T-helper 17 cell (primary cell): ENCODE results near the gene OSBPL3. TPM values are rescaled to one million over a fixed set of nuclear protein-coding genes. Genes with fewer than 3 reads are reported as not detected.

Experiments used
- ATAC-seq: fragments of 150-1000 bp; cut with Tn5 transposase; 2 replicates; pipeline ENCODE4 v1.10.0; 2021; ENCODE audit warnings: mild to moderate bottlenecking, moderate library complexity
- DNase-seq, 3 donors: peaks; one replicate each; pipeline versions ENCODE4 v3.0.0 to v3.0.0-alpha.2; 2020 to 2021
- H3K9me3 ChIP-seq: one replicate; pipeline ENCODE4 v1.7.0; 2013; ENCODE audit warnings: low read length, mild to moderate bottlenecking; ENCODE audit not compliant: control insufficient read depth, poor library complexity, severe bottlenecking
- H3K27ac Mint-ChIP-seq: one replicate; pipeline ENCODE4 v1.8.0; 2022; ENCODE audit warnings: mild to moderate bottlenecking, moderate library complexity, mixed read lengths
- H3K27me3 Mint-ChIP-seq: one replicate; pipeline ENCODE4 v1.8.0; 2022; ENCODE audit warnings: mixed read lengths
- H3K36me3 Mint-ChIP-seq: one replicate; pipeline ENCODE4 v1.8.0; 2022; ENCODE audit warnings: low read depth, mixed read lengths
- H3K4me1 Mint-ChIP-seq: one replicate; pipeline ENCODE4 v1.8.0; 2022; ENCODE audit warnings: mild to moderate bottlenecking, mixed read lengths
- H3K4me3 Mint-ChIP-seq: one replicate; pipeline ENCODE4 v1.8.0; 2022; ENCODE audit warnings: mild to moderate bottlenecking, moderate library complexity, mixed read lengths
- total RNA-seq, 4 donors: library from RNA in 2 of 4; stranded (reverse) in 2 of 4; gene quantifications; one replicate each; pipeline ENCODE4 v1.2.3 and lab custom pipeline; 2022 to 2026

OSBPL3 gene
- total RNA-seq, 2 donors from 2014 or later, result 54.8 to 54.9 TPM

- H3K36me3 Mint-ChIP-seq, result peaks cover 7% of the 10 kb centered on the region
- peak overlapping the region; percentile 72 for H3K4me3 Mint-ChIP-seq
- no peaks in the 10 kb centered on the region for H3K9me3 ChIP-seq
- peak overlapping the region; percentile 94 for H3K27ac Mint-ChIP-seq
- DNase-seq, result no peak
- no peak for ATAC-seq
- H3K4me1 Mint-ChIP-seq, result peaks cover 59% of the 10 kb centered on the region
- H3K27me3 Mint-ChIP-seq, result no peaks in the 10 kb centered on the region
Measured at GRCh38 chr7:24825931-24826661, 153.9 kb downstream of the OSBPL3 start.

DNA sequence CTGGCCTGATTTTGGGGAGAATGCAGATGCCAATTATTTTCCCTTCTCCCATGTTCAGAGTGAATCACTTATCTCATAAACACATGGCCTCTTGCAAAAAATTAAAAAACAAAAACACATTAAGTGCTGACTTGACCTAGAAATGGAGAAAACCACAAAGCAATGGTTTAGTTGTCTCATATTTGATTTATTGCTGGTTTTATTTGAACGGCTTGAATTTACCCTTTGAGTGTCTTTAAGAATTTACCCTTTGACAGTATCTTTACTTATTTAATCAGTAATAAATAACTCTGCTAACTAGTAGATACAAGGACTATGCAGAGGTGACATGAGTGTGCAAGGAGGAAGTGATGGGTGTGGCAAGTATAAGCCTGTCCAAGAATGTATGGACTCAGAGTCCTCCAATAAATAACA is 154.6 kb downstream of the OSBPL3 start:
- peaks cover 7% of the 10 kb centered on the region for H3K36me3 Mint-ChIP-seq
- peak overlapping the region; percentile 72 for H3K4me3 Mint-ChIP-seq
- no peaks in the 10 kb centered on the region for H3K27me3 Mint-ChIP-seq

DNA sequence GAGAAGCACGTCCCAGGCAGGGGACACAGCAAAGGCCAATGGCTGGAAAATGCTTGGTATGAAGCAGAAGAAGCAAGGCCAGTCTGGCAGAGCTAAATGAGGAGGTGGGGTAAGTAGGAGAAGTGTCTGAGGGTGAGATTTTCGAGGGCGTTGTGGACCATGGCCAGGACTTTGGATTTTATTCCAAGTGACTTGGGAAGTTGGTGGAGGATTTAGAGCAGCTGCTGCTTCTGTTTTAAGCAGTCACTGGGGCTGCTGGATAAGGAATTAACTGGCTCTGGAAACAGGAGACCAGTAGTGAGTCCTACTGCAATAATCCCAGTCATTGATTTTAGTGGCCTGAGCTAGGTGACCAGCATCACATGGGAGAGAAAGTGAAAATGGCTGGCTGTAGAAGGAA is 155.1 kb downstream of the OSBPL3 start:
- no peak for DNase-seq
- H3K27me3 Mint-ChIP-seq, result no peaks in the 10 kb centered on the region
- peak overlapping the region; percentile 94 for H3K27ac Mint-ChIP-seq
- H3K9me3 ChIP-seq, result no peaks in the 10 kb centered on the region
- ATAC-seq, result no peak
- peaks cover 64% of the 10 kb centered on the region for H3K4me1 Mint-ChIP-seq
- peaks cover 7% of the 10 kb centered on the region for H3K36me3 Mint-ChIP-seq
- peak overlapping the region; percentile 72 for H3K4me3 Mint-ChIP-seq

More for the DNA sequence above, 154.6 kb downstream of the OSBPL3 start:
- Mint-ChIP-seq H3K27ac (peak overlapping the region; percentile 94), H3K4me1 (peaks cover 60% of the 10 kb centered on the region)
- no peaks in the 10 kb centered on the region for H3K9me3 ChIP-seq
- ATAC-seq (no peak), DNase-seq (no peak)

- H3K36me3 Mint-ChIP-seq, result peaks cover 7% of the 10 kb centered on the region
- H3K4me3 Mint-ChIP-seq, result peak overlapping the region; percentile 72
- no peak for DNase-seq
- H3K27me3 Mint-ChIP-seq, result no peaks in the 10 kb centered on the region
- no peaks in the 10 kb centered on the region for H3K9me3 ChIP-seq
- H3K4me1 Mint-ChIP-seq, result peaks cover 64% of the 10 kb centered on the region
- no peak for ATAC-seq
- H3K27ac Mint-ChIP-seq, result peak overlapping the region; percentile 94
Measured at GRCh38 chr7:24824400-24824799, 155.6 kb downstream of the OSBPL3 start.

DNA sequence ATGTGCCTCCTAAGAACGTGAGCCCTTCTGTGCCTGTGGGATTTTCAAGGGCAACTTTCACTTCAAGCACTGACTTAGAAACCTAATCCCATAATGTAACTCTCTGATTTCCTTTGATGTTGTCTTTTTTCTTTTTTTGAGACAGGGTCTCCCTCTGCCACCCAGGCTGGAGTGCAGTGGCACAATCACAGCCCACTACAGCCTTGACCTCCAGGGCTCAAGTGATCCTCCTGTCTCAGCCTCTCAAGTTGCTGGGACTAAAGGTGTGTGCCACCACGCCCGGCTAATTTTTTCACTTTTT is 158.3 kb downstream of the OSBPL3 start:
- ATAC-seq (no peak), DNase-seq (no peak)
- no peaks in the 10 kb centered on the region for H3K9me3 ChIP-seq
- Mint-ChIP-seq H3K4me3 (peak overlapping the region; percentile 78), H3K27ac (peak overlapping the region; percentile 94), H3K4me1 (peaks cover 52% of the 10 kb centered on the region), H3K36me3 (peaks cover 8% of the 10 kb centered on the region), H3K27me3 (no peaks in the 10 kb centered on the region)

GRCh38 chr7:24821045-24821753 is 158.8 kb downstream of the OSBPL3 start:
- H3K27ac Mint-ChIP-seq, result peak overlapping the region; percentile 94
- peak overlapping the region; percentile 78 for H3K4me3 Mint-ChIP-seq
- peaks cover 8% of the 10 kb centered on the region for H3K36me3 Mint-ChIP-seq
- H3K4me1 Mint-ChIP-seq, result peaks cover 48% of the 10 kb centered on the region
- ATAC-seq (peak; percentile 90), DNase-seq (peak; percentile 53 to 72 (median 54))
- no peaks in the 10 kb centered on the region for H3K9me3 ChIP-seq
- no peaks in the 10 kb centered on the region for H3K27me3 Mint-ChIP-seq

DNA sequence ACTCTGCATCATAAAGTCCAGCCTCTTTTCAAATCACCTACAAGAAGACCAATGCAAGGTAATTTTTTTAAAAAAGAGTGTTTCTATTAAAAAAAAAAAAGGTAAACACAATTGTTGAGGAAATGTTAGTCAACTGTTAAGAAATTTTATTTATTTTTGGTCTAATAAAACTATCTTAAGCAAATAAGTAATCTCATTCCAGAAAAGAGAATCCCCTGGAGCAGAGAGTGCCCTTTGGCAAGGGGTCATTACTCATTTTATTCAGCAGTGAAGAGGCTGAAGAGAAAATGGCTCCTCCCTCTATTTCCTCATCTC is 159.3 kb downstream of the OSBPL3 start:
- H3K36me3 Mint-ChIP-seq, result peaks cover 8% of the 10 kb centered on the region

GRCh38 chr7:24819916-24820689 is 159.9 kb downstream of the OSBPL3 start:
- no peaks in the 10 kb centered on the region for H3K9me3 ChIP-seq
- Mint-ChIP-seq H3K27ac (peak overlapping the region; percentile 94), H3K36me3 (peaks cover 8% of the 10 kb centered on the region), H3K27me3 (no peaks in the 10 kb centered on the region), H3K4me3 (peak overlapping the region; percentile 90), H3K4me1 (peaks cover 37% of the 10 kb centered on the region)
- ATAC-seq, result peak; percentile 41
- DNase-seq, result peak; percentile 45 to 64 (median 54)

More for the DNA sequence above, 159.3 kb downstream of the OSBPL3 start:
- Mint-ChIP-seq H3K27ac (peak overlapping the region; percentile 94), H3K4me1 (peaks cover 43% of the 10 kb centered on the region), H3K27me3 (no peaks in the 10 kb centered on the region), H3K4me3 (peak overlapping the region; percentile 90)
- no peaks in the 10 kb centered on the region for H3K9me3 ChIP-seq
- DNase-seq (no peak), ATAC-seq (no peak)

DNA sequence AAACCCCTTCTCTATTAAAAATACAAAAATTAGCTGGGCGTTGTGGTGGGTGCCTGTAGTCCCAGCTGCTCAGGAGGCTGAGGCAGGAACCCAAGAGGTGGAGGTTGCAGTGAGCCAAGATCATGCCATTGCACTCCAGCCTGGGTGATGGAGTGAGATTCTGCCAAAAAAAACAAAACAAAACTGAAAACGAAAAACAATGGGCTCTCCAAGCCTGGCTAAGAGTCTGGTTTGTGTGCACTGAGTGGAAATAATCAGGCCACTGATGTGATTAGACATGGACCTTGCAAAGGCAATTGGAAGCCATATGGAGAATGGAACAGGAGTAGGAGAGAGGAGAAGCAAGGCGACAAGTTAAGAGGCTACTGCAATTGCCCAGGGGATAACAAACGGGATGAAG is 162.6 kb downstream of the OSBPL3 start:
- ATAC-seq, result no peak
- DNase-seq, result no peak
- Mint-ChIP-seq H3K27ac (peak overlapping the region; percentile 83), H3K27me3 (no peaks in the 10 kb centered on the region), H3K4me1 (peaks cover 31% of the 10 kb centered on the region), H3K36me3 (peaks cover 13% of the 10 kb centered on the region), H3K4me3 (peak overlapping the region; percentile 9)
- H3K9me3 ChIP-seq, result no peaks in the 10 kb centered on the region

DNA sequence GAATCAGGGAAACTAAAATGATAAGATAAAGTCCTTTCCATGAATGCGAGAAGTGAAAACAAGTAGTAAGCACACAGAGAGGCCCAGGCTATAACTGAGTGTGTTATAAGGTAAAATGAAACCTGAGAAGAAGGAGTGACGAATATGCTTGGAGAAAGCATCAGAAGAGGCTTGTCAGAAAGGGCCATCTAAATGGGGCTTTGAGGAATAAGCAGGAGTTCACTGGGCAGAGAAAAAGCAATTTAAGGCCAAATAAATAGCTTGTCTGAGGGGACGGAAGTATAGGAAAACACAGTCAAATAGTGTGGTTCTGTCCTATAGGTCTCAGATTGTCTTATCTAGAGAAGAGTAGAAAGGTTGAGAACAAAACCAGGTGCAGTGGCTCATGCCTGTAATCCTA is 163.1 kb downstream of the OSBPL3 start:
- DNase-seq, result no peak
- no peak overlapping the region for H3K4me3 Mint-ChIP-seq
- ATAC-seq, result no peak
- H3K36me3 Mint-ChIP-seq, result peaks cover 13% of the 10 kb centered on the region
- H3K9me3 ChIP-seq, result no peaks in the 10 kb centered on the region
- H3K4me1 Mint-ChIP-seq, result peaks cover 26% of the 10 kb centered on the region
- H3K27me3 Mint-ChIP-seq, result no peaks in the 10 kb centered on the region
- peak overlapping the region; percentile 83 for H3K27ac Mint-ChIP-seq

DNA sequence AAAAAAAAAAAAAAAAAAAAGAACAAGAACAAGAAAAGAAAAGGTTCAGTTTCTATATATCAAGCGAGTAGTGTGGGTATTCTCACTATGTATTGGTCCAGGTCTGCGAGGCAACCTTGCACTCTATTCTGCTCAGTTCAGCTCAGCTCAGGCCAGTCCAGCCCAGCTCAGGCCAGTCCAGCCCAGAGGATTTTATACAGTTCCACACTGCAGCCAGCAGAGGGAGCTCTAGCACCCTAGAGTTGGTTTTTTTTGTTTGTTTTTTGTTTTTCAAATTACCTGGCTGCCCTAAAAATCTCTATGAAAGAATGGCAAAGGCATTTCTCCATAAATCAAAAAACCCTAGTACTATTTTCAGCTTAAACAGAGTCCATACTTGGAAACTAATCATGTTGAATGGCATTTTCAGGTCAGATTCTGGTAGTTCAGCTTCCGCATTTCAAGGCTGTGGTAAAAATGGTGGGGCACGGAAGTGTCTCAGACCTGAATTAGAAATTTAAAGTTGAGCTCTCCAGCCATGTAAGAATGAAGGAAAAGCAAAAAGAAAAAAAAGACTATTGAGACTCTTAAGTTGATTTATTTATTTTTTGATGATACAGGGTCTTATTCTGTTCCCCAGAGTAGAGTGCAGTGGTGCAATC is 167.6 kb downstream of the OSBPL3 start:
- Mint-ChIP-seq H3K4me3 (no peak overlapping the region), H3K27me3 (no peaks in the 10 kb centered on the region), H3K27ac (no peak overlapping the region), H3K36me3 (peaks cover 15% of the 10 kb centered on the region), H3K4me1 (peaks cover 7% of the 10 kb centered on the region)
- DNase-seq, result peak; percentile 14 to 34 (median 32)
- peak; percentile 71 for ATAC-seq
- no peaks in the 10 kb centered on the region for H3K9me3 ChIP-seq

- no peak for ATAC-seq
- no peak overlapping the region for H3K27ac Mint-ChIP-seq
- no peaks in the 10 kb centered on the region for H3K27me3 Mint-ChIP-seq
- H3K36me3 Mint-ChIP-seq, result peaks cover 10% of the 10 kb centered on the region
- no peaks in the 10 kb centered on the region for H3K4me1 Mint-ChIP-seq
- DNase-seq, result no peak
- H3K4me3 Mint-ChIP-seq, result no peak overlapping the region
- H3K9me3 ChIP-seq, result no peaks in the 10 kb centered on the region
Measured at GRCh38 chr7:24808518-24808917, 171.5 kb downstream of the OSBPL3 start.

DNA sequence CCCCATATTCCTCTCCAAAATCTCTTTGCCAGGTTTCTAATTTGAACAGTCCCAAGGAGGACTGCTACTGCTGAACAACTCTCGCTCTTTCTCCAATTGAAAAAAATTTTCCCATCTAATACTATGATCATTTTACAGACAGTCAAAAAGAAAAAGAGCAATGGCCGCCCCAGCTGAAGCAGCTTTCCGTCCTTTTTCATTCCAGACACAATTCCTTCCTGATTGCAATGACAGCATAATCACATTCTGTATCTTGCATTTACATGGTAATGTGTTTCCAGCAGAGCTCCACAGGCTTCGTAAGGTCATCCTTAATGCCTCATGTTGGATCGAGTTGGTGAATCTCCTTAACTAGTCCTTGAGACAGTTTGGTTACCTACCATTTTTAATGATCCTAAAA is 177.7 kb downstream of the OSBPL3 start:
- DNase-seq (no peak), ATAC-seq (no peak)
- H3K27ac Mint-ChIP-seq, result no peak overlapping the region
- no peaks in the 10 kb centered on the region for H3K27me3 Mint-ChIP-seq
- H3K9me3 ChIP-seq, result no peaks in the 10 kb centered on the region
- no peak overlapping the region for H3K4me3 Mint-ChIP-seq
- H3K4me1 Mint-ChIP-seq, result peaks cover 3% of the 10 kb centered on the region
- peaks cover 11% of the 10 kb centered on the region for H3K36me3 Mint-ChIP-seq
